ENCODE data around the gene IQCF5. TPM values are rescaled to one million over a fixed set of nuclear protein-coding genes. Genes with fewer than 3 reads are reported as not detected.

IQCF5 gene
- total and polyA plus RNA-seq, 2 donors (not counting 3 experiments of a cell fraction or from before 2014, with no cell fraction given), result not detected

DNA sequence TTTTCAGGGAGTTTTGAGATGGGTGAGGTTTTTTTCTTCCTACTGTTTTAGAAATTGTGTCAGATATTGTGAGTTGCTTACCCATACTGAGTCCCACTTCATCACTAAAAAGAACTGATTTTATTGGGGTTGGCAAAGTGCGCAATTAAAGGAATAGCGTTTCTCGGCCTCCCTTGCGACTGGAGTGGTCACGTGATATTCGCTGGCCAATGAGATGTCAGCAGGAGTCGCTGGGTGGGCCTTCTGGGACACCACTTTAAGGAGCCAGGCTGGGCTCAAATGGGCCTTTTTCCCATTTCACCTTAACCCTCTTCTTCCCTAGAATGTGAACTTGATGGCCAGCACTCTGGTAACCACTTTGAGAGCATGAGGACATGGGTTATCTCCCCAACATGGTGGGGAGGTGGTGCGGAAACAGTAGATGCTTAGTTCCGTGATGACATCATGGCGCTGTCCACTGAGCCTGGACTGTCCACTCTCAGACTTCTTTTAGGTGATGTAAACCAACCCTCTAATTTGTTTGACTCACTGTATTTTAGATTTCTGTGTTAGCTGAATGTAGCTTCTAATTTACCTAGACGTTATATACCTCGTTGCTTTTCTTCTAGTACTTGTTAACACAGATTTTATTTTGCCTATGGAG lies 13.2 kb upstream of the IQCF5 start:
- DNase-seq (ENCODE audit: low read depth, low spot score) (no peak), FAIRE-seq (no peak)
- H3K9ac ChIP-seq (replicated peaks; ENCODE audit: extremely low read depth, insufficient read depth, low read length), result no peak overlapping the region
- no TSS peak for BruUV-seq (replicated peaks)
- ChIA-PET POLR2A (no interaction called here), CTCF (no interaction called here)
- dilution Hi-C loops (cut with MboI; ENCODE audit: extremely low pct_ligation_motif_present, low sequenced_read_pairs), result no loop called here
- intact Hi-C loops (cut with micrococcal nuclease), result no loop called here
- no peaks in the 10 kb centered on the region for H3K79me2 ChIP-seq (ENCODE audit: control insufficient read depth, insufficient read depth, low read length)
- no peaks in the 10 kb centered on the region for H3K4me1 ChIP-seq (ENCODE audit: control insufficient read depth, extremely low read depth, insufficient read depth, low read length)
- no peak overlapping the region for H2AFZ ChIP-seq (ENCODE audit: low read depth, low read length)
- H3K4me2 ChIP-seq (ENCODE audit: insufficient read depth, low read length), result no peak overlapping the region
- no peaks in the 10 kb centered on the region for H3K9me3 ChIP-seq (replicated peaks; ENCODE audit: control insufficient read depth, insufficient read depth, low read length)
- no peak overlapping the region for H3K4me3 ChIP-seq (replicated peaks in 1 of 3; ENCODE audit: insufficient read depth in 1 of 3, low read depth in 1 of 3, low read length in 3 of 3)
- H4K20me1 ChIP-seq (replicated peaks; ENCODE audit: control insufficient read depth, extremely low read depth, insufficient read depth, low read length), result no peaks in the 10 kb centered on the region
- no peaks in the 10 kb centered on the region for H3K9me1 ChIP-seq (replicated peaks; ENCODE audit: control insufficient read depth, extremely low read depth, insufficient read depth, low read length)
- TF ChIP-seq JUN (IDR thresholded peaks at IDR 0.05; ENCODE audit: borderline replicate concordance, insufficient read depth, insufficient read length, low read depth) (no peak), POLR2A (IDR thresholded peaks at IDR 0.05; ENCODE audit: low read depth, low read length) (no peak), MAX (IDR thresholded peaks at IDR 0.05; ENCODE audit: insufficient read depth, insufficient read length) (no peak), FOS (IDR thresholded peaks at IDR 0.05; ENCODE audit: borderline replicate concordance, insufficient read depth, low read length) (no peak)
- TF ChIP-seq, protein P1, sequence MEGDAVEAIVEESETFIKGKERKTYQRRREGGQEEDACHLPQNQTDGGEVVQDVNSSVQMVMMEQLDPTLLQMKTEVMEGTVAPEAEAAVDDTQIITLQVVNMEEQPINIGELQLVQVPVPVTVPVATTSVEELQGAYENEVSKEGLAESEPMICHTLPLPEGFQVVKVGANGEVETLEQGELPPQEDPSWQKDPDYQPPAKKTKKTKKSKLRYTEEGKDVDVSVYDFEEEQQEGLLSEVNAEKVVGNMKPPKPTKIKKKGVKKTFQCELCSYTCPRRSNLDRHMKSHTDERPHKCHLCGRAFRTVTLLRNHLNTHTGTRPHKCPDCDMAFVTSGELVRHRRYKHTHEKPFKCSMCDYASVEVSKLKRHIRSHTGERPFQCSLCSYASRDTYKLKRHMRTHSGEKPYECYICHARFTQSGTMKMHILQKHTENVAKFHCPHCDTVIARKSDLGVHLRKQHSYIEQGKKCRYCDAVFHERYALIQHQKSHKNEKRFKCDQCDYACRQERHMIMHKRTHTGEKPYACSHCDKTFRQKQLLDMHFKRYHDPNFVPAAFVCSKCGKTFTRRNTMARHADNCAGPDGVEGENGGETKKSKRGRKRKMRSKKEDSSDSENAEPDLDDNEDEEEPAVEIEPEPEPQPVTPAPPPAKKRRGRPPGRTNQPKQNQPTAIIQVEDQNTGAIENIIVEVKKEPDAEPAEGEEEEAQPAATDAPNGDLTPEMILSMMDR (IDR thresholded peaks at IDR 0.05; ENCODE audit: extremely low read depth in 1 of 2, insufficient read depth in 1 of 2, low read depth in 1 of 2, low read length in 2 of 2), result no peak
- no peak overlapping the region for H3K27ac ChIP-seq (ENCODE audit: insufficient read depth, low read depth, low read length)
- peaks cover 0 to 8% of the 10 kb centered on the region in 2 experiments for H3K27me3 ChIP-seq (ENCODE audit: control insufficient read depth in 2 of 2, insufficient read depth in 2 of 2, low read length in 2 of 2)
- no peaks in the 10 kb centered on the region for H3K36me3 ChIP-seq (ENCODE audit: control insufficient read depth in 2 of 2, extremely low read depth in 1 of 2, insufficient read depth in 2 of 2, low read length in 2 of 2)

DNA sequence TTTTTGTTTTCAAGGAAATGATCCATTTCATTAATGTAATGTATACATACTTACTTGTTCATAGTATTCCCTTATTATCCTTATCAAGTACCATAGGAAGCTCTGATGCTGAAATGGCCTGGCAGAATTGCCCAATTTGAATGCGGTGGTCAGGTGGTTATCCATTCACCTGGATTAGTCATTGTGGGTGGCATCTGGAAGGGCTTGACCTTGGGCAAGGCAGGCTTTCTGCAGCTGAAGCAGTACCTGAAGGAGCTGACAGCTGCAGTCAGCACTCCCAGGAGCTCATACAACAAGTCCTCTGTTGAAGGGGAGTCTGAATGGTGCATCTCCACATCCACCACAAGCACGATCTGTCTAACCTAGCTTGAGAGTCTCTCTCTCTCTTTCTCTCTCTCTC lies 12.2 kb upstream of the IQCF5 start:
- dilution Hi-C loops (cut with MboI; ENCODE audit: extremely low pct_ligation_motif_present, low sequenced_read_pairs) (no loop called here), intact Hi-C loops (cut with micrococcal nuclease) (no loop called here)
- H4K20me1 ChIP-seq (replicated peaks; ENCODE audit: control insufficient read depth, extremely low read depth, insufficient read depth, low read length), result no peaks in the 10 kb centered on the region
- POLR2A ChIA-PET, result no interaction called here
- H3K4me3 ChIP-seq (replicated peaks in 1 of 3; ENCODE audit: insufficient read depth in 1 of 3, low read depth in 1 of 3, low read length in 3 of 3), result no peak overlapping the region
- CTCF ChIA-PET, result interaction anchor here (0.7 kb wide), 1 partner anchor 88 kb away, joined by 3 read pairs; no protein-coding TSS in a partner anchor
- H3K36me3 ChIP-seq (ENCODE audit: control insufficient read depth in 2 of 2, extremely low read depth in 1 of 2, insufficient read depth in 2 of 2, low read length in 2 of 2), result no peaks in the 10 kb centered on the region
- no peaks in the 10 kb centered on the region for H3K9me1 ChIP-seq (replicated peaks; ENCODE audit: control insufficient read depth, extremely low read depth, insufficient read depth, low read length)
- no TSS peak for BruUV-seq (replicated peaks)
- no peaks in the 10 kb centered on the region for H3K79me2 ChIP-seq (ENCODE audit: control insufficient read depth, insufficient read depth, low read length)
- no peak for FAIRE-seq
- H3K27ac ChIP-seq (ENCODE audit: insufficient read depth, low read depth, low read length), result no peak overlapping the region
- no peak overlapping the region for H3K4me2 ChIP-seq (ENCODE audit: insufficient read depth, low read length)
- H3K4me1 ChIP-seq (ENCODE audit: control insufficient read depth, extremely low read depth, insufficient read depth, low read length), result no peaks in the 10 kb centered on the region
- H3K9me3 ChIP-seq (replicated peaks; ENCODE audit: control insufficient read depth, insufficient read depth, low read length), result no peaks in the 10 kb centered on the region
- no peak for DNase-seq (ENCODE audit: low read depth, low spot score)
- H3K9ac ChIP-seq (replicated peaks; ENCODE audit: extremely low read depth, insufficient read depth, low read length), result no peak overlapping the region
- peaks cover 0 to 10% of the 10 kb centered on the region in 2 experiments for H3K27me3 ChIP-seq (ENCODE audit: control insufficient read depth in 2 of 2, insufficient read depth in 2 of 2, low read length in 2 of 2)
- no peak overlapping the region for H2AFZ ChIP-seq (ENCODE audit: low read depth, low read length)
- no peak for TF ChIP-seq EZH2 (IDR thresholded peaks at IDR 0.05; ENCODE audit: borderline replicate concordance, low read depth, low read length, severe bottlenecking)
- TF ChIP-seq MAX (IDR thresholded peaks at IDR 0.05; ENCODE audit: insufficient read depth, insufficient read length), result no peak
- TF ChIP-seq JUN (IDR thresholded peaks at IDR 0.05; ENCODE audit: borderline replicate concordance, insufficient read depth, insufficient read length, low read depth), result no peak
- no peak for TF ChIP-seq FOS (IDR thresholded peaks at IDR 0.05; ENCODE audit: borderline replicate concordance, insufficient read depth, low read length)
- TF ChIP-seq GATA2 (IDR thresholded peaks at IDR 0.05; ENCODE audit: insufficient read depth, insufficient read length, low read depth, low read length), result no peak
- no peak for TF ChIP-seq POLR2A (IDR thresholded peaks at IDR 0.05; ENCODE audit: low read depth, low read length)
- no peak for TF ChIP-seq POLR2AphosphoS5 (IDR thresholded peaks at IDR 0.05; ENCODE audit: insufficient read depth, low read depth, low read length)
- TF ChIP-seq, protein P1 (IDR thresholded peaks at IDR 0.05; ENCODE audit: extremely low read depth in 1 of 2, insufficient read depth in 1 of 2, low read depth in 1 of 2, low read length in 2 of 2), result no peak
- TF ChIP-seq MYC (IDR thresholded peaks at IDR 0.05; ENCODE audit: low read depth, low read length), result no peak

Data from endothelial cell of umbilical vein (primary cell).